ENCODE data around the gene PPIL3.

Gene PPIL3

GRCh38 chr2:200861617-200862155, 27.2 kb downstream of the PPIL3 start:
- H3K4me3 ChIP-seq (ENCODE audit: low read depth, low read length): no peak overlapping the region

- H3K4me3 ChIP-seq (ENCODE audit: low read depth, low read length): no peak overlapping the region
Measured at GRCh38 chr2:200860092-200860795, 28.6 kb downstream of the PPIL3 start.

- H3K4me3 ChIP-seq (ENCODE audit: low read depth, low read length): no peak overlapping the region
Measured at GRCh38 chr2:200856806-200857205, 32.1 kb downstream of the PPIL3 start.

- no peak overlapping the region for H3K4me3 ChIP-seq (ENCODE audit: low read depth, low read length)
Measured at GRCh38 chr2:200852605-200853004, 36.3 kb downstream of the PPIL3 start.

- H3K4me3 ChIP-seq (ENCODE audit: low read depth, low read length): no peak overlapping the region
Measured at GRCh38 chr2:200851398-200852248, 37.3 kb downstream of the PPIL3 start.

GRCh38 chr2:200850512-200851256, 38.2 kb downstream of the PPIL3 start:
- no peak overlapping the region for H3K4me3 ChIP-seq (ENCODE audit: low read depth, low read length)

- H3K4me3 ChIP-seq (ENCODE audit: low read depth, low read length): no peak overlapping the region
Measured at GRCh38 chr2:200847939-200848338, 40.9 kb downstream of the PPIL3 start.

- no peak overlapping the region for H3K4me3 ChIP-seq (ENCODE audit: low read depth, low read length)
Measured at GRCh38 chr2:200847269-200847668, 41.6 kb downstream of the PPIL3 start.

GRCh38 chr2:200845669-200846325, 43.1 kb downstream of the PPIL3 start:
- H3K4me3 ChIP-seq (ENCODE audit: low read depth, low read length): no peak overlapping the region

GRCh38 chr2:200845194-200845593, 43.7 kb downstream of the PPIL3 start:
- H3K4me3 ChIP-seq (ENCODE audit: low read depth, low read length): no peak overlapping the region

GRCh38 chr2:200843993-200844948, 44.6 kb downstream of the PPIL3 start:
- H3K4me3 ChIP-seq (ENCODE audit: low read depth, low read length): no peak overlapping the region

GRCh38 chr2:200839513-200839912, 49.4 kb downstream of the PPIL3 start:
- H3K4me3 ChIP-seq (ENCODE audit: low read depth, low read length): no peak overlapping the region

- no peak overlapping the region for H3K4me3 ChIP-seq (ENCODE audit: low read depth, low read length)
Measured at GRCh38 chr2:200834701-200835100, 54.2 kb downstream of the PPIL3 start.

- H3K4me3 ChIP-seq (ENCODE audit: low read depth, low read length): no peak overlapping the region
Measured at GRCh38 chr2:200829258-200829655, 59.6 kb downstream of the PPIL3 start.

- no peak overlapping the region for H3K4me3 ChIP-seq (ENCODE audit: low read depth, low read length)
Measured at GRCh38 chr2:200828572-200829257, 60.2 kb downstream of the PPIL3 start.

- H3K4me3 ChIP-seq (ENCODE audit: low read depth, low read length): no peak overlapping the region
Measured at GRCh38 chr2:200828104-200828503, 60.8 kb downstream of the PPIL3 start.

GRCh38 chr2:200821686-200822245, 67.1 kb downstream of the PPIL3 start:
- no peak overlapping the region for H3K4me3 ChIP-seq (ENCODE audit: low read depth, low read length)
